Limb (tissue), 2 donors: ENCODE measurements around the gene RIPPLY3.
"Not testable (repeated sequence)": the region's sequence is repeated elsewhere in the genome, so short reads cannot be mapped to it uniquely, and the experiment has no call there.

Experiments used
- DNase-seq, 2 donors: peaks; one replicate each; pipeline ENCODE4 v3.0.0-alpha.2; 2016; ENCODE audit errors: extremely low spot score in 2 of 2

RIPPLY3 gene

DNA sequence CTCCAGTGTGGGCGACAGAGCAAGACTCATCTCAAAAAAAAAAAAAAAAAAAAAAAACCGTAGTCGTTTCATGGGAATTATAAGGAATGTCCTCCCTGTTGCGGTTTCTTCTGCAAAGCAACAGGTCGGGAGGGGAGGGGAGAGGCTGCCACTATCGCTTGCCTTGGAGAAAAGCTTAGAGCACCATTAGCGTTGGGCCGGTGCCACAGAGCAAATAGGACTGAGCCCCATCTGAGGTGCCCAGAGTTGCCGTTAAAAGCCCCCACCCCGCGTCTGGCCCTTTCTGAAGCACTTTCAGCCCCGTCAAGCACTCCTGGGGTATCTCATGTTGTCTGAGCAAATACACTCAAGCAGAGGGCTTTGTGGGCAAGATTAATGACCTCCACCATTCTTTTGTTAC, 2.2 kb downstream of the RIPPLY3 start:
- DNase-seq: no peak

GRCh38 chr21:37009740-37010341, 3.3 kb downstream of the RIPPLY3 start:
- DNase-seq: peak; percentile 74 to 83

DNA sequence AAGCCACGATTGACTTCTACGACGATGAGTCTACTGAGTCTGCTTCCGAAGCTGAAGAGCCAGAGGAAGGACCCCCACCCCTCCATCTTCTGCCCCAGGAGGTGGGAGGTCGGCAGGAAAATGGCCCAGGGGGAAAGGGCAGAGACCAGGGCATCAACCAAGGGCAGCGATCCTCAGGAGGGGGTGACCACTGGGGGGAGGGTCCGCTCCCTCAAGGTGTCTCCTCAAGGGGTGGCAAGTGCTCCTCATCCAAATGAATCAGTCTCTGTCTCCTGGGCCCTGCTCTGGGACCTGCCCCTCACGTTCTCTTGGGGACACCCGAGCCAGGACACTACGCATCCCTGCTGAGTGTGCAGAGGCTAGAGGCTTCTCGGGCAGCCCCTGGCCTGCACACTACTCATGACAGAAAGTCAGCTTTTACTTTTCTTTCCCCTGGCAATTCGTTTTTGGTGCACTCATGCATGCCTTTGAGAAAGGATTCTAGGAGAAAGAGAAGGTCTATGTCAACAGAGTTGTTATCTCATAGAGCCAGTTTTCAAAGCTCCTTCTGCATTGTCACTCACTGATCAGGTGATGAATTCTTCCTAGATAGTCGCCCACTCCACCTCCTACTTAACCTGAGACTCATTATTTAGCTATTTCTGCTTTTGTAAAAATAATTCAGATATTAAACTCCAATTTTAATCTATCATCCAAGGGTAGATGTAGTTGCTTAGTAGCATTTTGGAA, 11.6 kb downstream of the RIPPLY3 start:
- DNase-seq: no peak

- no peak for DNase-seq
These were observed 20.0 kb downstream of the RIPPLY3 start for GRCh38 chr21:37026499-37026898.

DNA sequence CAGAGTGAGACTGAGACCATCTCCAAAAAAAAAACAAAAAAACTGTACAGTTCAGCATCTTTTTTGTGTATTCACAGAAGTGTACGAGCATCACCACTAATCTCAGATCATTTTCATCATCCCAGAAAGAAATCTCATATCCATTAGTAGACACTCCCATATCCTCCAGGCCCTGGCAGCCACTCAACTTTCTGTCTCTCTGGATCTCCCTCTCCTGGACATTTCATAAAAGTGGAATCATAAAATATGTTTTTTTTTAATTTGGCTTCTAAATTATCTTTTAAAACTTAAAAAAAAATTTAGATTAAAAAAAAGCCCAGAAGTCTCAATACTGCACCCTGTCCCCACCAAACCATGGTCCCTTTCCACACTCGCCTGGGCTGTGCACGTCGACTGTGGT, 22.1 kb downstream of the RIPPLY3 start:
- DNase-seq: no peak

- no peak for DNase-seq
These were observed 24.4 kb downstream of the RIPPLY3 start for GRCh38 chr21:37030864-37031263.

GRCh38 chr21:37032293-37032692, 25.8 kb downstream of the RIPPLY3 start:
- DNase-seq: no peak

DNA sequence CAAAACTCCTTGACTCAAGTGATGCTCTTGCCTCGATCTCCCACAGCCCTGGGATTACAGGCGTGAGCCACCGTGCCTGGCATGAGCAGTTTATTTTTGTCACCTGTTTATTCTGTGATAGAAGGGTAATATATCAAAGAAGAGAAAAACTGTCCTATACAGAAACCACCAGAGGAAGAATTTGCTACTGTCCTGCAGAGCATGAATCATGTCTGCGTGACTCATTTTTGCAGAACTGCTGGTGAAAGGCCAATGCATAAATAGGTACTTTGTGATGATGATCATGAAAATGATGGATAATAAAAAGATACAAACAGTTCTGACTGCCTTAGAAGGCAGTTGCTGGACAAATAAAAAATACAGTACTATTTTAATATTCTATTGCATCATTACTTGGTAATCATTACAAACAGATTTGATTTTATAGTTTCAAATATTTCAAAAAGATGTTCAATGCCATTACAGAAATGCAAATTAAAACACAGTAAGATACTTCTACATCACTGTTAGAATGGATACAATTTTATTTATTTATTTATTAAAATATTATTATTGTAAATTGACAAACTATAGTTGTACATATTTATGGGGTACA, 26.5 kb downstream of the RIPPLY3 start:
- DNase-seq: no peak

- not testable (repeated sequence) for DNase-seq
These were observed 27.9 kb downstream of the RIPPLY3 start for GRCh38 chr21:37034394-37034793.

DNA sequence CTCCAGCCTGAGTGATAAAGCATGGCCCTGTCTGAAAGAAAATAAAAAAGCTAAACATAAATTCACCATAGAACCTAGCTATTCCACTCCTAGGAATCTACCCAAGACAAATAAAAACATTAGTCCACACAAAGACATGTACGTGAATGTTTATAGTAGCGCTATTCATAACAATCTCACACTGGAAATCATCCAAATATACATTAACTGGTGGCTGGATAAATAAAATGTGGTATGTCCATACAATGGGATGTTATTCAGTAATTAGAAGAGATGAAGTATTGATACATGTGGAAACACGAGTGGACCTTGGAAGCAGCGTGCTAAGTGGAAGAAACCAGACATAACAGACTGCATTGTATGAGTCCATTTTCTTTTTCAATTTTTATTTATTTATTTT, 29.7 kb downstream of the RIPPLY3 start:
- DNase-seq: no peak

DNA sequence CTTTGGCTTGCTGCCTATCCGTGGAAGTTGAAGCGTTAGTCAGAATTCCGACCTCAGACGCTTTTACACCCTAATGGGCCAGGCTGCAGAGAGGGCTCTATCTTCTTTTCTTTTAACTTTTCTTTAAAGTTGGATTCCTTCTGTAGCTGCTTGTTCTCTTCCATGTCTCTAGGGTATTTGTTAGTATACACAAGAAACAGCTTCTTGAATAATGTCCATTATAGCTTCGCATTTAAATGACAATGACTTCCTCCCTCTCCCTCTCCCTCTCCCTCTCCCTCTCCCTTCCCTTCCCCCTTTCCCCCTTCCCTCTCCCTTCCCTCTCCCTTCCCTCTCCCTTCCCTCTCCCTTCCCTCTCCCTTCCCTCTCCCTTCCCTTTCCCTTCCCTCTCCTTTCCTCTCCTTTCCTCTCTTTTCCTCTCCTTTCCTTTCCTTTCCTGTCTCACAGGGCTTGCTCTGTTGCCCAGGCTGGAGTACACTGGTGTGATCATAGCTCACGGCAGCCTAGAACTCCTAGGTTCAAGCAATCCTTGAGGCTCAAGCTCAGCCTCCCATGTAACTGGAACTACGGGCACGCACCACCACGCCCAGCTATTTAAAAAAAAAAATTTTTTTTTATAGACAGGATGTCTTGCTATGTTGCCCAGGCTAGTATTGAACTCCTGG, 33.0 kb downstream of the RIPPLY3 start:
- DNase-seq: no peak

DNA sequence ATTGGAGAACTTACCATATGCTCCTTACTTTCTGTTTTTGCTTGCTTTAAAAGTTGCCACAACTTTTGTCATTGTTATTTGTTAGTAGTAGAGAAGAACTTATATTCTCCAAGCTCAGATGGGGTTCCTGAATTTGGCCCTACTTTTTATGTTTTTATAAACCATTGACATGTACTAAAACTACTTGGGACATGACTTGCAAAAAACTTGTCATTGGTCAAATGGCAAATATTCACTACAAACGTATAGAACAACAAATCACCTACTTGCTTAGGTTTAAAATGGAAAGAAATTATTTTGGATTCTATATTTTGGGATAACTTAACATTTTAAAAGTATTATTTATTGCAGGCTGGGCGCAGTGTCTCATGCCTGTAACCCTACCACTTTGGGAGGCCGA, 33.7 kb downstream of the RIPPLY3 start:
- no peak for DNase-seq

GRCh38 chr21:37041706-37042271, 35.3 kb downstream of the RIPPLY3 start:
- DNase-seq: no peak

DNA sequence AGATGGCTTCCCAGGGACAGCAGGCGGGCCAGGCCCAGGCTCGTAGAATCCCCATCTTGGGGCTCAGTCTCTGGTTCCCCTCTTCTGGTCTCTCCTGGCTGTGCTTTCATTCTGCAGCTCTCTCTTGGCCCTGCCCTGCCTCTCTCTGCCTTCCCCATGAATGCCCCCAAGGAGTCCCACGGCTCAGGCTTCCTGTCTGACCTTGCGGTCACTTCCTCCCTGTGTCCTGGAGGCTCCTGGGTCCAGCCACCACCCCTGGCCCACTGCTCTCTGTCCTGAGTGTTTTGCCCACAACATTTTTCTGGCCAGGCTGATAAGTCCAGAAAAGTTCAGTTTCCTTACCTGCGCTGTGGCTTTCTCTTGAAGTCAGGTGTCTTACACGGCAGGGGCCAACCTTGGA, 37.3 kb downstream of the RIPPLY3 start:
- no peak for DNase-seq

DNA sequence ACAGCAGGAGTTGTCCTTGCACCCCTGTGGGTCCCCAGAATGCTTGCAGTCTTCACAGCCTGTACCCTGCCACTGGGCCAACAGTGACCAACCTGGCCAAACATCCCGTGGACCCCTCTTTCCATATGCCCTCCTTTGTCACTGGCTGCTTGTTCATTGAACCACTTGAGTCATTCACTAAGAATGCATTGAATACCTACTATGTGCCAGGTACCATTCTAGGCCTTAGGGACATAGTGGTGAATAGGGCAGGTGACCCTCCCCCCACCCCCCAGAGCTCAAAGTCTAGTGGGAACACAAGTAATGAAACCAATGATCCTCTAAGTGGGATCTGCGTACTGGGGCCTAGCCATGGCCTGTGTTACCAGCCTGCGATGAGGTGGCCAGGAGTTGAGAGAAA, 38.1 kb downstream of the RIPPLY3 start:
- no peak for DNase-seq

DNA sequence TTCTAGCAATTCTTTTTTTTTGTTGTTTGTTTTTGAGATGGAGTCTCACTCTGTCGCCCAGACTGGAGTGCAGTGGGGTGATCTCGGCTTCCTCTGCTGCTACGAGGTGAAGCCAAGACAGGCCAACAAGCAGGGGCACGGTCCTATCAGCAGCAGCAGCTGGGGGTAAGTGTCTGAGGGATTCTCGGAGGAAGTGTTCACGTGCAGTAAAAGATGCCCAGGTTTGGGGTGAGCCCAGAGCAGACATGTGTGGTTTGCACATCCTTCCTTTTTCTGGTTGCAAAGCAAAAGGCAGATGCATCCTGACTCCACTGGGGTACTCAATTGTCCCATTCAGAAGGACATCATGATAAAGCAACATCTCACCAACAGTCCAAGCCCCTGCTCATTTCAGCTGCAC, 38.6 kb downstream of the RIPPLY3 start:
- DNase-seq: no peak

- DNase-seq: no peak
These were observed 39.1 kb downstream of the RIPPLY3 start for GRCh38 chr21:37045556-37045955.

DNA sequence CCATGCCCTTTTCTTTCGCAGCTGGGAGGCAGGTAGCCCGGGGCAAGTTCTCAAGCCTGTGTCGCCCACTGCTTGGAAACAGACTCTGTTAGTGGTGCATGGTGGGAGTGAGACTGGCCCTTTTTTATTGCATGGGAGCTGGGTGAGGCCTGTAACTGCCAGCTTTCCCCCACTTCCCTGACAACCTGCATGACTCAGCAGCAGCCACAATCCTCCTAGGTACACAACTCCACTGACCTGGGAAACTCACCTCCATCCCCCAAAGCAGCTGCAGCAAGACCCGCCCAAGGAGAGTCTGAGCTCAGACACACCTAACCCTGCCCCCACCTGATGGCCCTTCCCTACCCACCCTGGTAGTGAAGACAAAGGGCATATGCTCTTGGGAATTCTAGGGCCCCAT, 40.6 kb downstream of the RIPPLY3 start:
- DNase-seq: no peak

GRCh38 chr21:37049741-37050140, 43.2 kb downstream of the RIPPLY3 start:
- not testable (repeated sequence) for DNase-seq

DNA sequence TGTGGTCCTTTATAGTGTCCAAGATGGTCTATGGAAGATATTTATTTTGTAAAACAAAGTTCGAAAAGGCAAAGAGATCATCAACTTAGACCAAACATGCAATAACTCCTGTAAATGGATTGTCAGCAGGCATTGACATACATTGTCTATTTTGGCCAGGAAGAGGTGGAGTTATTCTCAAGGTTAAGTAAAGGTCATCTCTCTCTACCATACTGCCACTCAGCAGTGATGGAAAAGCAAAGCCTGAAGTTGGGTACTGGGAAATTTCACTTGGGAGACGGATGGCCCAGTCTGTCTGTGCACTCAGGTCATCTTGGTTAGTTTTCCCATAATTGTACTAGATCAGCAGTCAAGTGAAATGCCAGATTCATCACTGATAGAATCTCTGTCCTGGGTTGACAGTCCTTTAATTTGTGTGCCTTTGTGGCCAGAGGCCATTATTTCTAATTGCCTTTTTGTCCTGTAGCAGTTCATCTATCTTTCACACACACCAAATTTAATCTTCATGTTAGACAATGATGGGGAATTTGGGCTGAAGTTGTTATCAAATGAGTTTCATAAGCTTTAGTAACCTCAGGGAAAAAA, 48.9 kb downstream of the RIPPLY3 start:
- DNase-seq: no peak

DNA sequence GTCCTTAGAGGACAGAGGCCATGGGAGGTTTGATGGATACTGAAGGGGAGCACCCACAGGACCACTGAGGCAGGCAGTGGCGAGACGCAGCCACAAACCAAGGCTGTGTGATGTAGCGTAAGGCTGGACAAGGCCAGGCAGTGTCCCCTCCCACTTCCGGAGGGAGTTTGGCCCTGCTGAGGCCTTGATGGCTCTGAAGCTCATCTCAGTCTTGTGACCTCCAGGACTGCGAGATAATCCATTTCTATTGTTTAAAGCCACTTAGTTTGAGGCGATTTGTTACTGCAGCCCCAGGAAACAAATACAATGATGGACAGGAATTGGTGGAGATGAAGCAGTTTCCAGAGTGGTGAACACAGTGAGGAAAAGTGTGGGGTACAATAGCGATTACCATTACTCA, 51.1 kb downstream of the RIPPLY3 start:
- no peak for DNase-seq

DNA sequence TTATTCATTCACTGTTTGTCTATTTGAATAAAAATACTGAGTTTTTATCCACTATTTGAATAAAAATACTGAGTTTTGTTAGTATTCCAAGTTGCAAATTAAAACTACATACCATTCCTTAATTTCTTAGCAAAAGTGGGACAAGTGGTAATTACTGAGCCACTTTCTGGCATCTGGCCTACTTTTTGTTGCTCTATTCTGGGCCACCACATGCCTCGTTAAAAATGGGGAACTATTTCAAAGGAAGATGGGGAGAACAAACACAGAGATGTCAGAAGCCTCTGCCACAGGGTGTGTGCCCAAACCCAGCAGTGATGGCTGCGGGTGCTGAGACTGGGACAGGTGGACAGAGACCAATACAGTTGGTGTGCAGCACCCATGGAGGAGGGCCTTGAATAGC, 51.8 kb downstream of the RIPPLY3 start:
- no peak for DNase-seq
